ENCODE data around the gene SENP3.

SENP3 gene

GRCh38 chr17:7555320-7555948 is 6.3 kb upstream of the SENP3 start:
- no peak for DNase-seq (ENCODE audit: extremely low read depth in 1 of 2, low read depth in 1 of 2)

DNA sequence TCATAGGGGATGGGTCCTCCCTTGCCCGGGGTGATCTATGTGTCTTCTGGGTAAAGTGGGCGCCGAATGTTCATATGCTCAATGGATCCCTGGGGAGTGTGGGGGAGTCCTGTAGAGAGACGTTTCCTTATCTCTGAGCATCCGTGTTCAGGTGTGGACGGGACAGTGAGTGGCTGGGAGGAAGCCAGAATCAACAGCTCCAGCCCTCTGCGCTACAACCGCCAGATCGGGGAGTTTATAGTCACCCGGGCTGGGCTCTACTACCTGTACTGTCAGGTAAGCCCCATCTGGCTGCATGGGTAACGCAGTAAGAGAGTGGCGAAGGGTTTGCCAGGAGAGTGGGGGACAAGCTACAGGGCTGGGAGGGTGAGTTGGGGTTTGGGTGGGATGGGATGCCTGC is 5.1 kb upstream of the SENP3 start:
- no peak for DNase-seq (ENCODE audit: extremely low read depth in 1 of 2, low read depth in 1 of 2)

DNA sequence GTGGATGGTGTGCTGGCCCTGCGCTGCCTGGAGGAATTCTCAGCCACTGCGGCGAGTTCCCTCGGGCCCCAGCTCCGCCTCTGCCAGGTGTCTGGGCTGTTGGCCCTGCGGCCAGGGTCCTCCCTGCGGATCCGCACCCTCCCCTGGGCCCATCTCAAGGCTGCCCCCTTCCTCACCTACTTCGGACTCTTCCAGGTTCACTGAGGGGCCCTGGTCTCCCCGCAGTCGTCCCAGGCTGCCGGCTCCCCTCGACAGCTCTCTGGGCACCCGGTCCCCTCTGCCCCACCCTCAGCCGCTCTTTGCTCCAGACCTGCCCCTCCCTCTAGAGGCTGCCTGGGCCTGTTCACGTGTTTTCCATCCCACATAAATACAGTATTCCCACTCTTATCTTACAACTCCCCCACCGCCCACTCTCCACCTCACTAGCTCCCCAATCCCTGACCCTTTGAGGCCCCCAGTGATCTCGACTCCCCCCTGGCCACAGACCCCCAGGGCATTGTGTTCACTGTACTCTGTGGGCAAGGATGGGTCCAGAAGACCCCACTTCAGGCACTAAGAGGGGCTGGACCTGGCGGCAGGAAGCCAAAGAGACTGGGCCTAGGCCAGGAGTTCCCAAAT is 4.5 kb upstream of the SENP3 start:
- no peak for DNase-seq (ENCODE audit: extremely low read depth in 1 of 2, low read depth in 1 of 2)

DNA sequence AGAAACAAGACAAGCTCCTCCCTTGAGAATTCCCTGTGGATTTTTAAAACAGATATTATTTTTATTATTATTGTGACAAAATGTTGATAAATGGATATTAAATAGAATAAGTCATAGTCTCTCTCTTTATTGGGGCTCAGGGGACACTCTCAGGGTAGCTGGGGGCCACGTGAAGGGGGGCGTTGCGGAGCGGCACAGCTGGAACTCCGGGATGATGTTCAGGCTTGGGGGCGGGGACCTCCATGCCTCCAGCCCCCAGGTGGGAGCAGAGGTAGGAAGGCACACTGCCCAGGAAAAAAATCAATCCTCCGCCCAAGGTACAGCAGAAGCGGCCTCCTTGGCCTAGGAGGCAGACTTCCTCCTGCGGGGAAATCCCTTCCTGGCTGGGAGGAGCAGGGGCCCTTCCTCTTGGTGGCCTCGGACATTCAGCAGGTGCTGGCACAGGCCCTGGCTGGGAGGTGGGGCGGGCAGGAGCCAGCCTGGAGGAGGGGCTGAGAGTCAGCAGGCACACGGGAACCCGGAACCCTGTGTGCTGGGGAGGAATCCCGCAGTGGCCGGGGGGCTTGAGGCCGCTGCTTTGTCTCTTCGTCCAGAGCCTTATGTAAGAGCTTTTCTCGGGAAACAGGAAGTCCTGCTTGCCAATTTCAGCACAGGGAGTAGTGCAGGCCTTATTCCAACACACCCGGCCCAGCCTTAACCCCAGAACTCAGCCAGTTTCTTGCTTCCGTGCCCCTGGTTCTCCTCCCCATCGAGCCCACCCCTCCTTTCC is 3.8 kb upstream of the SENP3 start:
- DNase-seq (ENCODE audit: extremely low read depth in 1 of 2, low read depth in 1 of 2) = no peak

GRCh38 chr17:7558544-7559319 is 3.0 kb upstream of the SENP3 start, which contains the start of gene TNFSF13:
TNFSF13 (plus strand) TSS chr17:7558750; CDS start chr17:7559040, 290 bp downstream.
- no peak for DNase-seq (ENCODE audit: extremely low read depth in 1 of 2, low read depth in 1 of 2)

DNA sequence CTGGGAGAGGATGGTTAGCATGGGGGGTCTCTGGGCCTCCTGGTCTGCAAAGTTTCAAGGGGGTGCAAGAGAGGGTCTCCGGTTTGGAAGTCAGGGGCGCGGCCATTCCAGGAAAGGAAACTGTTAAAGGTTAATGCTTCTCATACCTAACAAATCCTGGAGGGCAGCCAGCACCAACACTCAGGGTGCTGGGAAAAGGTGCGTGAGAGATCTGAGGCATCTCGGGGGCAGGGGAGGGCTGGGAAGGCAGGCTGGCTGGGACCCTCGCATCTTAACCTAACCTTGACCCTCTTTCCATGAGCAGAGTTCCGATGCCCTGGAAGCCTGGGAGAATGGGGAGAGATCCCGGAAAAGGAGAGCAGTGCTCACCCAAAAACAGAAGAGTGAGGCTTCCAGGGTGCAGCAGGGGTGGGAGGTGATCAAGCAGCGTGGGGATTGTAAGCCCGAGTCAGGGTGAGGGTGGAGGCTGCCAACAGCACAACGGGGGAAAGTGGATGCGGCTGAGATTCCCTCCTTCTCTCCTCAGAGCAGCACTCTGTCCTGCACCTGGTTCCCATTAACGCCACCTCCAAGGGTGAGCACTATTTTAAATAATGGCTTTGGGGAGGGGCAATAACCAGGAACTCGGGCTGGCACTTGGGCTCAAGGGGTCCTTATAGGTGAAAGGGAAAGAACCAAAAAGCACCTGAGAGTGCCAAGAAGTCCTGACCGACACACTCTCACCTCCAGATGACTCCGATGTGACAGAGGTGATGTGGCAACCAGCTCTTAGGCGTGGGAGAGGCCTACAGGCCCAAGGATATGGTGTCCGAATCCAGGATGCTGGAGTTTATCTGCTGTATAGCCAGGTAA is 2.2 kb upstream of the SENP3 start:
- no peak for DNase-seq (ENCODE audit: extremely low read depth in 1 of 2, low read depth in 1 of 2)

- no peak for DNase-seq (ENCODE audit: extremely low read depth in 1 of 2, low read depth in 1 of 2)
Measured at GRCh38 chr17:7560172-7561027, 1.3 kb upstream of the SENP3 start.

- DNase-seq (ENCODE audit: extremely low read depth in 1 of 2, low read depth in 1 of 2) = peak; percentile 56 to 74
Measured at GRCh38 chr17:7561028-7561575, 617 bp upstream of the SENP3 start.

GRCh38 chr17:7562208-7562605 is 488 bp downstream of the SENP3 start:
- DNase-seq (ENCODE audit: extremely low read depth in 1 of 2, low read depth in 1 of 2) = no peak

GRCh38 chr17:7563115-7563869 is 1.6 kb downstream of the SENP3 start:
- no peak for DNase-seq (ENCODE audit: extremely low read depth in 1 of 2, low read depth in 1 of 2)

GRCh38 chr17:7569571-7569970 is 7.9 kb downstream of the SENP3 start:
- DNase-seq (ENCODE audit: extremely low read depth in 1 of 2, low read depth in 1 of 2) = no peak

DNA sequence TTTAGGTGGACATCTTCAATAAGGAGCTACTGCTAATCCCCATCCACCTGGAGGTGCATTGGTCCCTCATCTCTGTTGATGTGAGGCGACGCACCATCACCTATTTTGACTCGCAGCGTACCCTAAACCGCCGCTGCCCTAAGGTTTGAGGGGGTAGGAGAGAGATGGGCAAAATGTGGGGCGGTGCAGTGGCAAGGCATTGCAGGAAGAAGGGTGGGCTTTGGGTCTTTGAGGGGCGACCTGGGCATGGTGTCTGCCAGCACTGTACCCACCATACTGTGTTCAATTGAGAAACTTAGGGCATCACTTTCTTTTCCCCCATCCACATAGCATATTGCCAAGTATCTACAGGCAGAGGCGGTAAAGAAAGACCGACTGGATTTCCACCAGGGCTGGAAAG is 8.6 kb downstream of the SENP3 start:
- DNase-seq (ENCODE audit: extremely low read depth in 1 of 2, low read depth in 1 of 2) = no peak

GRCh38 chr17:7572338-7572587 is 10.5 kb downstream of the SENP3 start:
- no peak for DNase-seq (ENCODE audit: extremely low read depth in 1 of 2, low read depth in 1 of 2)

DNA sequence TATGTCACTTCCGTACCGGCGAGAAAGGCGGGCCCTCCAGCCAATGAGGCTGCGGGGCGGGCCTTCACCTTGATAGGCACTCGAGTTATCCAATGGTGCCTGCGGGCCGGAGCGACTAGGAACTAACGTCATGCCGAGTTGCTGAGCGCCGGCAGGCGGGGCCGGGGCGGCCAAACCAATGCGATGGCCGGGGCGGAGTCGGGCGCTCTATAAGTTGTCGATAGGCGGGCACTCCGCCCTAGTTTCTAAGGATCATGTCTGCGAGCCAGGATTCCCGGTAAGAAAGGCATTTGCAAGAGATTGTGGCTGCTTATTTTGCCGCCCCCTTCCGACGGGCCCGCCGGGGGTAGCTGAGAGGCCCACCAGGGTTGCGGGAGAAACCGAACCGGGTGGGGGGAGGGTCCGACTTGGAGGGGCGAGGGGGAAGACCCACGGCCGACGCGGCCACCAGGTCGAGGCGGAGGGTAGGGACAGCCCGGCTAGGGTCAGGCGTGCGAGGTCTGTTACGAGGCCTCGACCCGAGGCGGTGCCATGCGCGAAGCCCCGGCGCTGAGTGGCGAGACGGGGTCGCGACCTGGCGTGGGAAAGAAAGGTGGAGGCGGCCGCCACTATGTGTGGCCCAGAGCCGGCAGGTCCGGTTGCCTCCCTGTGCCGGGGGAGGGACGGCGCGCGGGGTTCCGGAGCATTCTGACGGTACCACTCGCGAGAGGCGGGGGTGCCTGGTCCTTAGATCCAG is 11.0 kb downstream of the SENP3 start:
- DNase-seq (ENCODE audit: extremely low read depth in 1 of 2, low read depth in 1 of 2) = peak; percentile 98 to 100

- peak; percentile 81 to 87 for DNase-seq (ENCODE audit: extremely low read depth in 1 of 2, low read depth in 1 of 2)
Measured at GRCh38 chr17:7573324-7574080, 11.8 kb downstream of the SENP3 start.

GRCh38 chr17:7574176-7574953 is 12.6 kb downstream of the SENP3 start:
- no peak for DNase-seq (ENCODE audit: extremely low read depth in 1 of 2, low read depth in 1 of 2)

GRCh38 chr17:7575481-7575883 is 13.8 kb downstream of the SENP3 start:
- no peak for DNase-seq (ENCODE audit: extremely low read depth in 1 of 2, low read depth in 1 of 2)

Data from activated CD8-positive, alpha-beta memory T cell treated with anti-CD3 and anti-CD28 coated beads for 1 hour (primary cell).